K562 (cell line): ENCODE measurements around the gene NRF1. TPM values are rescaled to one million over a fixed set of nuclear protein-coding genes. Genes with fewer than 3 reads are reported as not detected.

Experiments used
- CAMTA2 ChIP-seq: fragments of 250-450 bp; sonication (Bioruptor Pico); conservative IDR thresholded peaks from 2 replicates; pipeline ENCODE4 v1.5.1; 2022
- CHD4 ChIP-seq: fragments of 200-600 bp; sonication (generic); IDR thresholded peaks from 3 replicates; pipeline ENCODE4 v1.6.1; 2012; ENCODE audit warnings: low read depth, mild to moderate bottlenecking, mixed read lengths, low read length, inconsistent platforms; ENCODE audit not compliant: insufficient read depth, insufficient replicate concordance, poor library complexity, severe bottlenecking
- ETV5 ChIP-seq: sonication (generic); formaldehyde crosslinking; IDR thresholded peaks from 2 replicates; pipeline ENCODE4 v1.4.0; 2020; ENCODE audit warnings: low read depth, mild to moderate bottlenecking, missing genetic modification reagents
- NFRKB ChIP-seq: fragments of 450-650 bp; IDR thresholded peaks from 2 replicates; pipeline ENCODE4 v1.6.1; 2016; ENCODE audit warnings: low read depth
- NR1H2 ChIP-seq: sonication (generic); formaldehyde crosslinking; IDR thresholded peaks from 2 replicates; pipeline ENCODE4 v1.4.0; 2020; ENCODE audit warnings: mild to moderate bottlenecking, missing genetic modification reagents
- POLR3G ChIP-seq: IDR thresholded peaks from 2 replicates; pipeline ENCODE4 v1.6.1; 2011; ENCODE audit not compliant: insufficient read length, insufficient replicate concordance; ENCODE audit errors: extremely low read depth
- PRMT5 ChIP-seq: sonication (generic); formaldehyde crosslinking; IDR thresholded peaks from 2 replicates; pipeline ENCODE4 v1.5.0; 2020; ENCODE audit warnings: missing genetic modification reagents
- TOE1 ChIP-seq, 2 experiments: fragments of 450-650 bp in 1 of 2; sonication (generic) in 1 of 2; formaldehyde crosslinking in 1 of 2; IDR thresholded peaks; 2 replicates each; pipeline versions ENCODE4 v1.7.1 to v1.8.0; 2016 to 2022; ENCODE audit warnings: borderline replicate concordance in 2 of 2, mild to moderate bottlenecking in 2 of 2, antibody characterized with exemption in 1 of 2, inconsistent platforms in 1 of 2, low read depth in 1 of 2, missing genetic modification reagents in 1 of 2, moderate library complexity in 1 of 2
- ZFPM2 ChIP-seq: fragments of 250-450 bp; sonication (Bioruptor Pico); IDR thresholded peaks from 2 replicates; pipeline ENCODE4 v1.5.1; 2022; ENCODE audit warnings: mild to moderate bottlenecking
- ZNF3 ChIP-seq: fragments of 250-450 bp; sonication (Bioruptor Pico); IDR thresholded peaks from 2 replicates; pipeline ENCODE4 v1.5.0; 2021; ENCODE audit warnings: mild to moderate bottlenecking, moderate library complexity
- polyA plus RNA-seq, 8 experiments: library from polyadenylated mRNA; depleted of rRNA in 4 of 8; stranded (reverse) in 5 of 8; unstranded in 3 of 8; fragments of >200 nt; fragmentation: Nextera tagmentation in 2 of 8; fragmentation: Illumina TruSeq in 1 of 8; extraction: Ambion mirVana in 2 of 8; extraction: Trizol in 1 of 8; gene quantifications; 2 replicates each; pipeline versions ENCODE4 v1.2.1 to v1.2.3, GENCODE V29; 2011 to 2014; ENCODE audit warnings: inconsistent platforms in 1 of 8, missing spikeins in 1 of 8
- total RNA-seq, 7 experiments: library from RNA; depleted of rRNA in 6 of 7; stranded (reverse); fragments of >200 nt in 6 of 7; fragmentation: Illumina TruSeq in 2 of 7; extraction: Trizol in 2 of 7; gene quantifications; 2 replicates each; pipeline versions ENCODE4 v1.2.1 to v1.2.3, GENCODE V29; 2011 to 2021; ENCODE audit warnings: low replicate concordance in 1 of 7
- TF ChIP-seq, protein P1 (sequence below): fragments of 150-350 bp; IDR thresholded peaks from 2 replicates; pipeline ENCODE4 v1.6.1; 2014; ENCODE audit warnings: low read depth, mild to moderate bottlenecking, low read length, borderline replicate concordance
- TF ChIP-seq, protein P2 (sequence below), 2 experiments: fragments of 450-650 bp in 1 of 2; sonication (generic) in 1 of 2; formaldehyde crosslinking; conservative IDR thresholded peaks; 2 replicates each; pipeline versions ENCODE4 v1.4.0 to v1.8.1; 2020 to 2022; ENCODE audit warnings: mild to moderate bottlenecking in 1 of 2, missing genetic modification reagents in 1 of 2
- TF ChIP-seq, protein P3 (sequence below): sonication (generic); formaldehyde crosslinking; IDR thresholded peaks from 2 replicates; pipeline ENCODE4 v1.8.0; 2022; ENCODE audit warnings: missing genetic modification reagents, mild to moderate bottlenecking, borderline replicate concordance
- TF ChIP-seq, protein P4 (sequence below): fragments of 250-450 bp; sonication (Bioruptor Pico); IDR thresholded peaks from 2 replicates; pipeline ENCODE4 v1.8.0; 2022; ENCODE audit warnings: inconsistent platforms, mild to moderate bottlenecking, moderate library complexity, borderline replicate concordance

Gene NRF1
- total and polyA plus RNA-seq, 9 of the 15 experiments (the other 6 are each of a cell fraction or from before 2014, with no cell fraction given) = 8.6 to 28.8 (median 20.3) TPM

DNA sequence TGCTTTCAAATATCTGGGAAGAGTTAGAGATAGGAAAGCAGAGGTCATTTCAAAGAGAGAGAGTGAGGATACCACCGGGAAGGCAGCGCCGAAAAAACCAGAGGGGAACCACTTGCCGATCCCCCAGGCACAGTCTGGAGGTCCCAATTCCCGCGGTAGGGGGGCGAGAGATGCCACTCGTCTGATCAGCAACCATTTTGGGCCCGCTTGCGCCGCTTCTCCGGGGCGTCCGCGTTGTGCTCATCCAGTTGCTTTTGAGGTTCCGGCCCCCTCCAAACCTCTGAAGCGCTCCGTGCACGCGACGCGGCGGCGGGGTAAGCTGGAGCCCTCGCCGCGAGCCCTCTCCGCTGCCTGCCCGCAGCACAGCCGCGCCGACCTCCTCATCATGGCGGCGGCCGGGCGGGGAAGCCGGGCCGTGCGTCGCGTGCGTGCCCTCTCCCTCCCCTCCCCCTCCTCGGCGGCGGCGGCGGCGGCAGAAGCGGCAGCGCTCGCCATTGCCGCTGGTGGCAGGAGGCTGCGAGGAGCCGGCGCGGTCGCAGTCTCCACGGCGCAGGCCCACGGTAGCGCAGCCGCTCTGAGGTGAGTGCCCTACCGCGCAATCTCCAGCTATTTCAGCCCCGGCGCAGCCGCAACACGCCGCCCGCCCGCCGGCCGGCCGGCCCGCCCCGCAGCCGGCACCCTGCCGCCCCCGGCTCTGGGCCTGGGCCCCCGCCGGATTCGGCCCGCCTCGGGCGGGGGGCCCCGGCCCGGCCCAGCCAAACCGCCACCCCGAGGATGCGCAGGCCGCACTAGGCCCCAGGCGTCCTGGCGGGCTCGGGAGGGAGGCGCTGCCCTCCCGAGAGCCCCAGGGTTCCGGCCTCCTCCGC, at the start of gene NRF1 (continued):
- TF ChIP-seq, protein P1, sequence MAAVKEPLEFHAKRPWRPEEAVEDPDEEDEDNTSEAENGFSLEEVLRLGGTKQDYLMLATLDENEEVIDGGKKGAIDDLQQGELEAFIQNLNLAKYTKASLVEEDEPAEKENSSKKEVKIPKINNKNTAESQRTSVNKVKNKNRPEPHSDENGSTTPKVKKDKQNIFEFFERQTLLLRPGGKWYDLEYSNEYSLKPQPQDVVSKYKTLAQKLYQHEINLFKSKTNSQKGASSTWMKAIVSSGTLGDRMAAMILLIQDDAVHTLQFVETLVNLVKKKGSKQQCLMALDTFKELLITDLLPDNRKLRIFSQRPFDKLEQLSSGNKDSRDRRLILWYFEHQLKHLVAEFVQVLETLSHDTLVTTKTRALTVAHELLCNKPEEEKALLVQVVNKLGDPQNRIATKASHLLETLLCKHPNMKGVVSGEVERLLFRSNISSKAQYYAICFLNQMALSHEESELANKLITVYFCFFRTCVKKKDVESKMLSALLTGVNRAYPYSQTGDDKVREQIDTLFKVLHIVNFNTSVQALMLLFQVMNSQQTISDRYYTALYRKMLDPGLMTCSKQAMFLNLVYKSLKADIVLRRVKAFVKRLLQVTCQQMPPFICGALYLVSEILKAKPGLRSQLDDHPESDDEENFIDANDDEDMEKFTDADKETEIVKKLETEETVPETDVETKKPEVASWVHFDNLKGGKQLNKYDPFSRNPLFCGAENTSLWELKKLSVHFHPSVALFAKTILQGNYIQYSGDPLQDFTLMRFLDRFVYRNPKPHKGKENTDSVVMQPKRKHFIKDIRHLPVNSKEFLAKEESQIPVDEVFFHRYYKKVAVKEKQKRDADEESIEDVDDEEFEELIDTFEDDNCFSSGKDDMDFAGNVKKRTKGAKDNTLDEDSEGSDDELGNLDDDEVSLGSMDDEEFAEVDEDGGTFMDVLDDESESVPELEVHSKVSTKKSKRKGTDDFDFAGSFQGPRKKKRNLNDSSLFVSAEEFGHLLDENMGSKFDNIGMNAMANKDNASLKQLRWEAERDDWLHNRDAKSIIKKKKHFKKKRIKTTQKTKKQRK = no peak
- TF ChIP-seq, protein P2, sequence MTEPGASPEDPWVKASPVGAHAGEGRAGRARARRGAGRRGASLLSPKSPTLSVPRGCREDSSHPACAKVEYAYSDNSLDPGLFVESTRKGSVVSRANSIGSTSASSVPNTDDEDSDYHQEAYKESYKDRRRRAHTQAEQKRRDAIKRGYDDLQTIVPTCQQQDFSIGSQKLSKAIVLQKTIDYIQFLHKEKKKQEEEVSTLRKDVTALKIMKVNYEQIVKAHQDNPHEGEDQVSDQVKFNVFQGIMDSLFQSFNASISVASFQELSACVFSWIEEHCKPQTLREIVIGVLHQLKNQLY (CRISPR knock-in tag; conservative IDR thresholded peaks at IDR 0.05) = 0 out of 4 replicates have a peak, but pooled peaks of 1 of the 2 experiments have one; percentile 48
- no peak for TF ChIP-seq ZNF3
- peak; percentile 49 for TF ChIP-seq CHD4
- TF ChIP-seq, protein P3, sequence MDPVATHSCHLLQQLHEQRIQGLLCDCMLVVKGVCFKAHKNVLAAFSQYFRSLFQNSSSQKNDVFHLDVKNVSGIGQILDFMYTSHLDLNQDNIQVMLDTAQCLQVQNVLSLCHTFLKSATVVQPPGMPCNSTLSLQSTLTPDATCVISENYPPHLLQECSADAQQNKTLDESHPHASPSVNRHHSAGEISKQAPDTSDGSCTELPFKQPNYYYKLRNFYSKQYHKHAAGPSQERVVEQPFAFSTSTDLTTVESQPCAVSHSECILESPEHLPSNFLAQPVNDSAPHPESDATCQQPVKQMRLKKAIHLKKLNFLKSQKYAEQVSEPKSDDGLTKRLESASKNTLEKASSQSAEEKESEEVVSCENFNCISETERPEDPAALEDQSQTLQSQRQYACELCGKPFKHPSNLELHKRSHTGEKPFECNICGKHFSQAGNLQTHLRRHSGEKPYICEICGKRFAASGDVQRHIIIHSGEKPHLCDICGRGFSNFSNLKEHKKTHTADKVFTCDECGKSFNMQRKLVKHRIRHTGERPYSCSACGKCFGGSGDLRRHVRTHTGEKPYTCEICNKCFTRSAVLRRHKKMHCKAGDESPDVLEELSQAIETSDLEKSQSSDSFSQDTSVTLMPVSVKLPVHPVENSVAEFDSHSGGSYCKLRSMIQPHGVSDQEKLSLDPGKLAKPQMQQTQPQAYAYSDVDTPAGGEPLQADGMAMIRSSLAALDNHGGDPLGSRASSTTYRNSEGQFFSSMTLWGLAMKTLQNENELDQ (CRISPR knock-in tag) = no peak
- TF ChIP-seq, protein P4, sequence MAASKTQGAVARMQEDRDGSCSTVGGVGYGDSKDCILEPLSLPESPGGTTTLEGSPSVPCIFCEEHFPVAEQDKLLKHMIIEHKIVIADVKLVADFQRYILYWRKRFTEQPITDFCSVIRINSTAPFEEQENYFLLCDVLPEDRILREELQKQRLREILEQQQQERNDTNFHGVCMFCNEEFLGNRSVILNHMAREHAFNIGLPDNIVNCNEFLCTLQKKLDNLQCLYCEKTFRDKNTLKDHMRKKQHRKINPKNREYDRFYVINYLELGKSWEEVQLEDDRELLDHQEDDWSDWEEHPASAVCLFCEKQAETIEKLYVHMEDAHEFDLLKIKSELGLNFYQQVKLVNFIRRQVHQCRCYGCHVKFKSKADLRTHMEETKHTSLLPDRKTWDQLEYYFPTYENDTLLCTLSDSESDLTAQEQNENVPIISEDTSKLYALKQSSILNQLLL (CRISPR knock-in tag) = no peak
- peak; percentile 86 for TF ChIP-seq NFRKB
- 0 out of 2 replicates have a peak, but pooled peaks have one; percentile 12 for TF ChIP-seq ZFPM2 (CRISPR knock-in tag)
- TF ChIP-seq PRMT5 (CRISPR knock-in tag) = no peak
- peak; percentile 79 for TF ChIP-seq ETV5 (CRISPR knock-in tag)
- TF ChIP-seq POLR3G = no peak
- TF ChIP-seq TOE1 (IDR thresholded peaks at IDR 0.05; ENCODE audit: borderline replicate concordance) = 0 out of 2 replicates have a peak, but pooled peaks have one; percentile 49
- TF ChIP-seq TOE1 (CRISPR knock-in tag; IDR thresholded peaks at IDR 0.05; ENCODE audit: borderline replicate concordance, low read depth) = peak; percentile 62; the same call in 1 of the 2 replicates
- TF ChIP-seq CAMTA2 (CRISPR knock-in tag) = no peak
- TF ChIP-seq NR1H2 (CRISPR knock-in tag) = peak; percentile 94
